ENCODE results near the gene LDB1.

LDB1 gene

GRCh38 chr10:102159831-102160230, 39.7 kb upstream of the LDB1 start:
- H3K9me3 ChIP-seq (ENCODE audit: control insufficient read depth, insufficient read depth, low read length), result no peaks in the 10 kb centered on the region
- peaks cover 94% of the 10 kb centered on the region for H3K36me3 ChIP-seq (ENCODE audit: control insufficient read depth, low read length)
- H3F3A ChIP-seq (ENCODE audit: control insufficient read depth, insufficient read depth), result peaks cover 26% of the 10 kb centered on the region
- no peaks in the 10 kb centered on the region for H3K27me3 ChIP-seq (ENCODE audit: control insufficient read depth, low read length)
- H3K79me2 ChIP-seq (ENCODE audit: control insufficient read depth, low read length), result peaks cover 40% of the 10 kb centered on the region
- H3K4me1 ChIP-seq (ENCODE audit: control insufficient read depth, low read length), result no peaks in the 10 kb centered on the region
- TF ChIP-seq CTCF (IDR thresholded peaks at IDR 0.05; ENCODE audit: low read depth, low read length, poor library complexity, severe bottlenecking) (no peak), EZH2phosphoT487 (IDR thresholded peaks at IDR 0.05; ENCODE audit: borderline replicate concordance, low read length) (no peak)
- H4K20me1 ChIP-seq (ENCODE audit: control insufficient read depth, insufficient read depth, low read depth, low read length), result peaks cover 19% of the 10 kb centered on the region
- no peaks in the 10 kb centered on the region for H3K9me2 ChIP-seq (replicated peaks; ENCODE audit: control insufficient read depth, low read length)
- H3K4me3 ChIP-seq (ENCODE audit: low read length), result no peak overlapping the region
- H3K27ac ChIP-seq (ENCODE audit: low read depth, low read length), result no peak overlapping the region
- no peak overlapping the region for H3K4me2 ChIP-seq (ENCODE audit: low read length)

- no peak overlapping the region for H3K4me2 ChIP-seq (ENCODE audit: low read length)
- no peaks in the 10 kb centered on the region for H3K27me3 ChIP-seq (ENCODE audit: control insufficient read depth, low read length)
- no peaks in the 10 kb centered on the region for H3K9me2 ChIP-seq (replicated peaks; ENCODE audit: control insufficient read depth, low read length)
- H3K4me3 ChIP-seq (ENCODE audit: low read length), result no peak overlapping the region
- TF ChIP-seq CTCF (IDR thresholded peaks at IDR 0.05; ENCODE audit: low read depth, low read length, poor library complexity, severe bottlenecking) (no peak), EZH2phosphoT487 (IDR thresholded peaks at IDR 0.05; ENCODE audit: borderline replicate concordance, low read length) (no peak)
- H3K27ac ChIP-seq (ENCODE audit: low read depth, low read length), result no peak overlapping the region
- H3K79me2 ChIP-seq (ENCODE audit: control insufficient read depth, low read length), result peaks cover 47% of the 10 kb centered on the region
- H4K20me1 ChIP-seq (ENCODE audit: control insufficient read depth, insufficient read depth, low read depth, low read length), result peaks cover 26% of the 10 kb centered on the region
- H3K36me3 ChIP-seq (ENCODE audit: control insufficient read depth, low read length), result peaks cover 100% of the 10 kb centered on the region
- H3K4me1 ChIP-seq (ENCODE audit: control insufficient read depth, low read length), result peaks cover 7% of the 10 kb centered on the region
- H3F3A ChIP-seq (ENCODE audit: control insufficient read depth, insufficient read depth), result peaks cover 26% of the 10 kb centered on the region
- no peaks in the 10 kb centered on the region for H3K9me3 ChIP-seq (ENCODE audit: control insufficient read depth, insufficient read depth, low read length)
These were observed 39.0 kb upstream of the LDB1 start for GRCh38 chr10:102159051-102159597.

DNA sequence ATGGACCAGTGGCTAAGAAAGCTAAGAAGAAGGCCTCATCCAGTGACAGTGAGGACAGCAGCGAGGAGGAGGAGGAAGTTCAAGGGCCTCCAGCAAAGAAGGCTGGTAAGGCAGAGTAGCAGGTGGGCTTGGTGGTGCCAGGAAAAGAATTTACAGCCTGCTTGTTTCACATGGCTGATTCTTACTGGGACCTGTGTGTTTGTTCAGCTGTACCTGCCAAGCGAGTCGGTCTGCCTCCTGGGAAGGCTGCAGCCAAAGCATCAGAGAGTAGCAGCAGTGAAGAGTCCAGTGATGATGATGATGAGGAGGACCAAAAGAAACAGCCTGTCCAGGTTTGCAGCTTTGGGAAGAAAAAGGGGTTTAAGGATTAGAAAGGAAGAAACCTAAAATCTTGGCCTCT, 37.1 kb upstream of the LDB1 start:
- Histone ChIP-seq H3K4me1 (ENCODE audit: control insufficient read depth, low read length) (peaks cover 16% of the 10 kb centered on the region), H4K20me1 (ENCODE audit: control insufficient read depth, insufficient read depth, low read depth, low read length) (peaks cover 26% of the 10 kb centered on the region), H3K4me2 (ENCODE audit: low read length) (no peak overlapping the region), H3F3A (ENCODE audit: control insufficient read depth, insufficient read depth) (peaks cover 14% of the 10 kb centered on the region), H3K36me3 (ENCODE audit: control insufficient read depth, low read length) (peaks cover 99% of the 10 kb centered on the region), H3K27ac (ENCODE audit: low read depth, low read length) (no peak overlapping the region), H3K79me2 (ENCODE audit: control insufficient read depth, low read length) (peaks cover 66% of the 10 kb centered on the region), H3K9me3 (ENCODE audit: control insufficient read depth, insufficient read depth, low read length) (no peaks in the 10 kb centered on the region), H3K27me3 (ENCODE audit: control insufficient read depth, low read length) (no peaks in the 10 kb centered on the region), H3K9me2 (replicated peaks; ENCODE audit: control insufficient read depth, low read length) (no peaks in the 10 kb centered on the region), H3K4me3 (ENCODE audit: low read length) (no peak overlapping the region)
- TF ChIP-seq CTCF (IDR thresholded peaks at IDR 0.05; ENCODE audit: low read depth, low read length, poor library complexity, severe bottlenecking) (no peak), EZH2phosphoT487 (IDR thresholded peaks at IDR 0.05; ENCODE audit: borderline replicate concordance, low read length) (no peak)
